RWPE1 (cell line): ENCODE data around the gene TNP1.

ENCODE experiments used
- CTCF ChIA-PET: fragments of 350-600 bp; sonication (Branson Sonifier 250); formaldehyde crosslinking; extraction: SDS; loops from one replicate; lab custom pipeline; 2021; lab: Yijun Ruan, JAX
- POLR2A ChIA-PET: fragments of 400-600 bp; formaldehyde crosslinking; extraction: SDS; loops from one replicate; lab custom pipeline; 2020; ENCODE audit warnings: antibody characterized with exemption; ENCODE audit not compliant: low non-redundant PET; lab: Yijun Ruan, JAX
- DNase-seq: peaks from one replicate; pipeline ENCODE4 v3.0.0; 2012; ENCODE audit warnings: low spot score
- H3K27ac ChIP-seq: fragments of 450-650 bp; 2 replicates; pipeline ENCODE4 v1.5.1; 2017
- CTCF ChIP-seq: fragments of 450-650 bp; conservative IDR thresholded peaks from 2 replicates; pipeline ENCODE4 v1.5.1; 2017; ENCODE audit warnings: low read depth, mild to moderate bottlenecking

Gene TNP1

GRCh38 chr2:216901273-216901672 lies 41.4 kb upstream of the TNP1 start:
- ChIA-PET POLR2A (no interaction called here), CTCF (no interaction called here)
- no peak for TF ChIP-seq CTCF

GRCh38 chr2:216900406-216900805 lies 40.5 kb upstream of the TNP1 start:
- H3K27ac ChIP-seq: no peak overlapping the region
- no peak for DNase-seq
- POLR2A ChIA-PET: no interaction called here
- no peak for TF ChIP-seq CTCF
- CTCF ChIA-PET: no interaction called here

More at GRCh38 chr2:216901273-216901672, 41.4 kb upstream of the TNP1 start:
- H3K27ac ChIP-seq: no peak overlapping the region
- no peak for DNase-seq

GRCh38 chr2:216897561-216898203 lies 37.8 kb upstream of the TNP1 start:
- POLR2A ChIA-PET: no interaction called here
- no peak for DNase-seq
- CTCF ChIA-PET: interaction anchor here (0.8 kb wide), 1 partner anchor 261 kb away, joined by 3 read pairs; no protein-coding TSS in a partner anchor
- no peak for TF ChIP-seq CTCF
- H3K27ac ChIP-seq: no peak overlapping the region

GRCh38 chr2:216890138-216890537 lies 30.3 kb upstream of the TNP1 start:
- H3K27ac ChIP-seq: no peak overlapping the region
- no peak for TF ChIP-seq CTCF
- ChIA-PET POLR2A (no interaction called here), CTCF (no interaction called here)
- DNase-seq: no peak

DNA sequence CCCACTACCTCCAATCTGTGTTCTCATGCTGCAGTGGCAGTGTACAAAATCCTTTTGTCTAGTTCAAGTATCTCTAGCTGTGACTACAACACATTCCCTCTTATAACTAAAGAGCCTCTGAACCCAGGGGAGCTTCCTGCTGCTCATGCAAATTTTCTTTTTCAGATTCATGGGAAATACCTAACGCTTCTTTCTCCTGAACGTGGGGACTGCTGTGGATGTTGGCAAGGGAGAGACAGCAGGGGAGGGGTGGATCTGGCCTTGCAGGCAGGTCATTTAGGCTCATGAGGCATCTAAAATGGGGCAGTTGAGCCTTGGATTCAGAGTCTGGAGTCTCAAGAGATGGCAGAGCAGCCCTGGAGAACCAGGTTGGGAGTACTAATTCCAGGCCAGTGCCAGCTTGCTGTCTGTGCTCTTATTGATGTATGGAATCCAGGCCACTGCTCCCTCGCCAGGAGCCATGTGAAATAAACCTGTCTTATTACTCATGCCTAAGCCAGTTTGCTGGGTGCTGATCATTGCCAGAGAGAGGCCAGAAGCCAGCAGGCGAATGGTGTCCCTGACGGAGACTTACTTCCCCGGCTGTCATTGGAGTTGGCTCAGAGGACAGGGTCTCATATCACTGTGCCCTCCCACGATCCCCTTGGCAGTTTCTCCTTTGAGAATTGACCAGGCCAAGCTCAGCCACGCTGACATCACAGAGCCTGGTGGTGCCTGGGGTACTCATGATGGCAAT lies 29.2 kb upstream of the TNP1 start:
- no peak for TF ChIP-seq CTCF
- ChIA-PET POLR2A (no interaction called here), CTCF (interaction anchor here (1.0 kb wide), 1 partner anchor 277 kb away, joined by 3 read pairs; no protein-coding TSS in a partner anchor)
- no peak overlapping the region for H3K27ac ChIP-seq
- no peak for DNase-seq

DNA sequence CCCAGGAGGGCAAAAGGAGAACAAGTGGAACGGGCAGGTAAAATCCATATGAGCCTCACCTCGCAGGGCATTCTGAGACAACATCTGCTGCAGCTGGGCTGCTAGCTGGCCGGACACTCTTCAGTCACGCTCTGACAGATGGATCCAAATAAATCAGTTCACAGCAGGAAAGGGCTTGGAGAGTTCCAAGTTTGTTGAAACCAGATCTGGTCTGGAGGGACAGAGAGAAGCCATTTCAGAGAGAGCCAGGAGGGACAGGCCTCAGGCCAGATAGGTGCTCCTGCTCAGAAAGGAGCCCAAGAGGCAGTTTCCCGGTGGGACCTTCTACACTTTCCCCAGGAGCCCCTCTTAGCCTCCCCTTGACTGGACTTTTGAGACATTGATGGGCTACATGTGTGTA lies 28.2 kb upstream of the TNP1 start:
- no peak overlapping the region for H3K27ac ChIP-seq
- ChIA-PET POLR2A (no interaction called here), CTCF (no interaction called here)
- no peak for DNase-seq
- TF ChIP-seq CTCF: no peak
